Right renal pelvis (tissue), 4 donors: Measurements from ENCODE around the gene ALPP. TPM values are rescaled to one million over a fixed set of nuclear protein-coding genes. Genes with fewer than 3 reads are reported as not detected.
"Not testable (repeated sequence)": the region's sequence is repeated elsewhere in the genome, so short reads cannot be mapped to it uniquely, and the experiment has no call there.

Source experiments
- DNase-seq, 4 donors: peaks; one replicate each; pipeline ENCODE4 v3.0.0-alpha.2; 2013; ENCODE audit warnings: low read depth in 4 of 4, low spot score in 3 of 4, missing footprints in 1 of 4
- polyA plus RNA-seq, 4 donors: library from polyadenylated mRNA; unstranded; fragments of 120-200 nt; gene quantifications; one replicate each; pipeline ENCODE4 v1.2.1, GENCODE V29; 2013; ENCODE audit not compliant: insufficient read length in 4 of 4

The ALPP gene
- polyA plus RNA-seq, 4 donors: not detected

DNA sequence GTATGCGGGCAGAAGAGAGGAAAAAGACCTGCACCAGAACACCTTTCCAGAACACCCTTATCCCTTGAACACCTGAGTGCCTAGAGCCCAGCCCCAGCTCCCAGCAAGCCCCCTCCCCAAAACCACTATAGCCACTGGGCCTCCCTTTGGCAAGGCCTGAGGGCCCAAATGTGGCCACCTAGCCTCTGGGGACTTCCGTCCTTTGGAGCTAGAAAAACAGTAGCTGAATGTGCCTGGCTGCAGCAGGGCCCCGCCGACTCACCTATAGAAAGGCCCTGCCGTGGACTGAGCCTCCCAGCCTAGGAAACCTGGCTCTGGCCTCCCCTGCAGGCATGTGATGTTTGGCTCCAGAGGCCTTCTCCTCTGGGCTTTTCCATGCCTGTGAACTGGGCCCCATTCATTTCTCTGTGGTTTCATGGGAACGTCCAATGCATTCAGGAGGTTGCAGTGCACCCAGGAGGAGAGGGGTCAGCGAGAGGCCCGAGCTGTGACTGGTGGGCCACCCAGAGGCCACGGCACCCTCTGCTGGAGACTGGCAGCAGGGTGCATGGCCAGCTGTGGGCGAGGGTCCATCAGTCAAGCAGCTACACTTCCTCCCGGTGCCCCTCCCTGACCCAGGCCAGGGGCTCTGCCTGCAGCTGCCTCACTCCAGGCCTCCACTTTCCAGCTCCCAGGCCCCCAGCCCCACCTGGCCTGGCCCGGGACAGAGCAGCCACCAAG lies 15.3 kb upstream of the ALPP start:
- DNase-seq: not testable (repeated sequence)

DNA sequence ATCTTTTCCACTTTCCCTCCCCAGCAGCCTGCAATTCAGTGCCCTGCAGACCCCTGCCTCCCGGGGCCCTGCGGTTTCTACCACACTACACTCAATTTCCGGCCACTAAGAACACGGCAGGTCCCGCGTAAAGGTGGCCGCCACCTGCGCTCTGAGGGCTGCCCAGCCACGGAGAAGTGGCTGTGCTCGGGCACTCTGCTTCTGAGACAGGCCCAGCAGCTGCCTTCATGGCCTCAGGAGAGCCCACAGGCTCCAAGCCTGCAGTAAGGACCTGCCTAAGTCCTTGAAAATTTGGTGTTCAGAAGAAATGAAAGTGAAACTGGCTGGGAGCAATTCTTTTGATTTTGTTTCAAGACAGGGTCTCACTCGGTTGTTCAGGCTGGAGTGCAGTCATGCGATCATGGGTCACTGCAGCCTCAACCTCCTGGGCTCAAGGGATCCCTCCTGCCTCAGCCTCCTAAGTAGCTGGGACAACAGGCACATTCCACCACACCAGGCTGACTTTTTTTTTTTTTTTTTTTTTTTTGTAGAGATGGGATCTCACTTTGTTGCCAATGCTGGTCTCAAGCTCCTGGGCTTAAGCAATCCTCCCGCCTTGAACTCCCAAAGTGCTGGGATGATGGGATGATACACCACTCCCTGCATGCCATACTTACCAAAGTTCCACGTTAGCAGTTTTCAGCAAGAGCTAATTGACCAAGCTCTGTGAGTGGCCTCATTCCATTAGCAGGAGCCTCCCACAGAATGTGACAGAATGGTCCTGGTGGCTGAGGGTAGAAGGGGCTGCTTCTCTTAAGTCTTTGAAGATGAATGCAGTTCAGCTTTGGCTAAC lies 14.6 kb upstream of the ALPP start:
- DNase-seq: no peak

DNA sequence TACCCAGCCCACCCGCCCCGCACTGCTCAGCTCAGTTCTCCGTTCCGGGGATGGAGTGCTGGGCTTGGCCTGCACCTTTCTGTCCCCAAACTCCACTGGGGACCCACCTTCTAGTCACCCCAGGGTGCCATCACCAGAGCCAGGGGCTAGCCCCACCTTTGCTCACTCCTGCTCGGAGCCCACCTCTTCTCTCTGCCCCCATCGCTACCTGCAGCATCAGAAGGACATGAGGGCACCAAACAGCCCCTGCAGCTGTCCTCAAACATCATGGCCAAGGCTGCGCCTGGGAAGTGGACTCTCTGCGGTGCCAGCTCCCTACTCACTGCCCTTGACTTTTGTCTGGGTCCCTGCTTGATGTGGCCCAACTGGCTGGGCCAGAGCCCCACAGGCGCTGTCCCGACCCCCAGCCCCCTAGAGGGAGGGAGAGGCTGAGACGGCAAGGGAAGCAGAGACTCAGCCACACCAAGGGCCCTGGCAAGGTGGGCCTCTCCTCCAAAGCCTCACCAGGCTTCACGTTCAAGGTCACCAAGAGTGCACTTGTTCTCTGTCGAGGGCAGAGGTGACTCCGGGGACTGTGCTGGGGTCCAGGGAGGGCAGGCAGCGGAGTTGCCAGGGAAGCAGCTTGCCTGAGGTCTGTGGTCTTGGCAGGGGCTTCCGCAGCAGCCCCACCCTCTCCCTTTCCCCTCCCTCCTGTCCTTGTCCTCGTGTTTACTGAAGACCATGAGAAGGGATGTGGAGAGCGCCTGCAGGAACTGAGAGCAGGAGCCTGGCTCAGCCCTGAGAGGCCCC lies 13.6 kb upstream of the ALPP start:
- not testable (repeated sequence) for DNase-seq

DNA sequence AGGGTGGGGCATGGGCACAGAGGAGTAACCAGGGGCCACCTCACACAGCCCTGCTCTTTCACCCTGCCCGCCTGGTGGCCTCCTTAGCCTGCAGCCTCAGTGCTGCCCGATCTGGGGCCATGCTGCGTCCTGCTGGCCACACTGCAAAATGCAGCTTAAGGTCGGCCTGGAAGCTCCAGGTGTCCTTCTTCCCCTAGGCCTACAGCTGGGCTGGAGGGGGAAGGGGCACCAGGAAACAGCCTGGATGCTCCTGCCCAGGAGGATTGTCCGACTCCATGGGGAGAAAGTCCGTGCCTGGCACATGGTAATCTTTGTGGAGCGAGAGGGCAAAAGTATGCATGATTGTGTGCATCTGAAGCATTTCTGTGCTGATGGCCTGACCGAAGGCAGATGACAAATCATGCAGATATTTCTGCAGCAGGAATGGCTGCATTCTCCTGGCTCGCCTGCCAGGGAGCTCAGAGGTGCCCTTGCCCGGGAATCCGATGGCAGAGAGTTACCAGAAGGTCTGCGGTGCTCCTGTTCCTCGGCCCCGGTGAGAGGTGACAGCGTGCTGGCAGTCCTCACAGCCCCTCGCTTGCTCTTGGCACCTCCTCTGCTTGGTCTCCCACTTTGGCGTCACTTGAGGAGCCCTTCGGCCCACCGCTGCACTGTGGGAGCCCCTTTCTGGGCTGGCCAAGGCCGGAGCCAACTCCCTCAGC lies 12.8 kb upstream of the ALPP start:
- no peak for DNase-seq

DNA sequence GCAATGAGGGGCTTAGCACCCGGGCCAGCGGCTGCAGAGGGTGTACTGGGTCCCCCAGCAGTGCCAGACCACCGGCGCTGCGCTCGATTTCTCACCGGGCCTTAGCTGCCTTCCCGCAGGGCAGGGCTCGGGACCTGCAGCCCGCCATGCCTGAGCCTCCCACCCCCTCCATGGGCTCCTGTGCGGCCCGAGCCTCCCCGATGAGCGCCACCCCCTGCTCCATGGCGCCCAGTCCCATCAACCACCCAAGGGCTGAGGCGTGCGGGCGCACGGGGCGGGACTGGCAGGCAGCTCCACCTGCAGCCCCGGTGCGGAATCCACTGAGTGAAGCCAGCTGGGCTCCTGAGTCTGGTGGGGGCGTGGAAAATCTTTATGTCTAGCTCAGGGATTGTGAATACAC lies 12.1 kb upstream of the ALPP start:
- not testable (repeated sequence) for DNase-seq

DNA sequence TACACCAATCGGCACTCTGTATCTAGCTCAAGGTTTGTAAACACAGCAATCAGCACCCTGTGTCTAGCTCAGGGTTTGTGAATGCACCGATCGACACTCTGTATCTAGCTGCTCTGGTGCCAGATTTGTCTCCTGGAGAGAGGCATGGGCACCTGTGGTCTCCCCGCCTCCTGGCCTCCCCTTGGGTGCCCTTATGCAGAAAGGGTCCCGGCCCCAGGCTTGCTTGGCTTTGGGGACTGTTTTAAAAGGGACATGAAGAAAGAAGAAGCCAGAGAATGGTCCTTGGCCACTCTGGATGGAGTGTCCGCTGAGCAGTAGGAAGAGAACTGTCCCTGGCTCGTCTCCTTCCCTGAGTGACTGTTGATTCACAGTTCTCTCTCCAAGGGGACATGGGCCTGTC lies 11.5 kb upstream of the ALPP start:
- no peak for DNase-seq

DNA sequence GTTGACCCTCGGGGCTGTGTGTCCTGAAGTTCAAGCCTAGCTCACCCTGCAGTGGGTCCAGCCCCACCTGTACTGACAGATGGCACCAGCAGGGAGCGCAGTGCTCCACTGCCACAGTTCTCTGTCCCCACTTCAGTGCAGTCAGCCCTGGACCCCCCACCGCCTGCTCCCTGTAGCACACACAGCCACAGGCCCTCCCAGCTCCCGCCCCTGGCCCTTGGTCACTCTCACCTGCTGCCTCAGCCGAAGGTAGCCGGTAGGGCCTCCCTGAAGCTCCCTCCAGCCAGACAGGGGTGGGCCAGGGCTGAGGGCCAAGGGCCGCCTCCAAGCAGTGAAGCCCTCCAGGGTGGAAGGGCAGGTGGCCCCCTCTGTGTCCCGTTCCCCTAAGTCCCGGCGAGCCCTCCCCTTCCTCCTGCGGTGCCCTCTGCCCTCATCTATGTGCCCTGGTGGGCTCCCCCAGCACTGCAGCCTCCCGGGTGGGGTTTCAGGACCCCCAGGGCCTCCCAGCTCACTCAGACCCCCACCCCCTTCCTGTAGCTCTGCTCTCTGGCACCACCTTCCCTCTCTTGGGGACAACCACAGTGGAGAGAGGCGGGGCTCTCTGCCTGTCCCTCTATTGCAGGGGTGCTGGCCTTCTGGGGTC lies 10.8 kb upstream of the ALPP start:
- DNase-seq: no peak

DNA sequence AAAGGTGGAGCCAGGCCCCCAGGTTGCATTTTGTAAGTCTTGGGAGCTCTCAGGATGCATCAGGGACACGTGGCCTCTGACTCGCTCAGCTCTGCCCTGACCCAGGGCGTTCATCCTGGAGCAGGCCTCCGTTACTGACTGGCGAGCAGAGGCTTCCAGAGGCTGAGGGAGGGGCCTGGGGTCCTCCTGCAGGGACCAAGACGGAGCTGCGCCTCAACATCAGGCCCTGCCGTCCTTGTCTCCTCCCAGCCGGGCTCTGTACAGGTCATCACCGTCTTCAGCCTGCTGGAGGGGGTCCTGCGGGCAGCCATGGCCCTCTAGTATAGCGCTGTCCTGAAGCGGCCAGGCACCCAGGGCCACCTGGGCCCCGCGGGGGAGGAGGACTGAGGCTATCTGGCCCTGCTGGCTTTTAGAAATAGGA lies 10.2 kb upstream of the ALPP start:
- no peak for DNase-seq

DNA sequence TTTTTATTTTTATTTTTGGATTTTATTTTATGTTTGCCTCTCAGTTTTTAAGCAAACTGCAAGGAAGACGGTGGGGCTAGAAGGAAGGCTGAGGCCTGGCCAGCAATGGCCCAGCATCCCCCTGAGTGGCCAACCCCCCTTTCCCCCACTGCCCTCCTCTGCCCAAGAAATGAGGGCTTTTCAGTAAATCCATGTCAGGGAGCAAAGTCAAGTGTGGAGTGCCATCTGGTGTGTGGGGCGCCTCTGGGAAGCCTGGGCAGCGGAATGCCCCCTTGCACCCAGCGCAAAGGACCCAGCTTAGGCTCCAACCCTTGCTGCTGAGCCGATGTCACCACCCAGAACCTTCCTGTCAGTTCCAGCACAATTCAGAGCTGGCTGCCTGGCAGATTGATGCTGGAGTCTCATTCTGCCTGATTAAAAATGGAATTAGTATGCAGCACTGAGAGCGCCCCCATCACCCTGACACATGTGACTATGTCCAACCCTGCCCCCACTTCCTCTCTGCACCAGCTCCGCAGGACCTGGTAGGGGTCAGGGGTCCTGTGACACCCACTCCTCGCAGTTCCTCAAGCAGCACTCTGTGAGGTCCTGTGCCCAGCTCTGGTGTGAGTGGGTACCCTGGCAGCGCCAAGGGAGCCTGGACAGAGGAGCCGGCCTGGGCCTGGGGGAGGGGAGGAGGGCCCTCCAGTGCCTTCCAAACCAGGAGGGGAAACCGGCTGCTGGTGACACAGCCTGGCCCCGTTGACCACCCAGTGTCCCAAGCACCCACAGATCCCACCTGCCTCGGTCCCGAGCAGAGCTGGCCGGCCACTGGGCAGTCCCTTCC lies 9.2 kb upstream of the ALPP start:
- no peak for DNase-seq

DNA sequence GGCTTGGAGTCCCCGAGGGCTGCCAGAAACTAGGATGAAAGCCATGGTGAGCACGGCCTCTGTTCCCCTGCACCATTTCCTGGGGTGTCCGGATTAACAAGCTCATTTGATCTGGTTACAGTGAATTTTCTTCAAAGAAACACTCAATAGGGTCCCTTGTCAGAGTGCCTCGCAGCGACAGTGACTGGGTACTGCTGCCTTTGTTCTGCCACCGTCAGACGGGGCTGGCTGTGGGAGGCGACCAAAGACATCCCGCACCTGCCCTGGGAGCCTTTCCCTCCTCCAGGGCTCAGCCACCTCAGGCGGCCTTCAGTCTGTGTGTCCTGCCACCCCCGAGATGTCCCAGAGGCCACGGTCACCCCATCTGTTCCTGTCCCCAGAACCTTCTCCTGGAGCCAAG lies 8.5 kb upstream of the ALPP start:
- DNase-seq: not testable (repeated sequence)

DNA sequence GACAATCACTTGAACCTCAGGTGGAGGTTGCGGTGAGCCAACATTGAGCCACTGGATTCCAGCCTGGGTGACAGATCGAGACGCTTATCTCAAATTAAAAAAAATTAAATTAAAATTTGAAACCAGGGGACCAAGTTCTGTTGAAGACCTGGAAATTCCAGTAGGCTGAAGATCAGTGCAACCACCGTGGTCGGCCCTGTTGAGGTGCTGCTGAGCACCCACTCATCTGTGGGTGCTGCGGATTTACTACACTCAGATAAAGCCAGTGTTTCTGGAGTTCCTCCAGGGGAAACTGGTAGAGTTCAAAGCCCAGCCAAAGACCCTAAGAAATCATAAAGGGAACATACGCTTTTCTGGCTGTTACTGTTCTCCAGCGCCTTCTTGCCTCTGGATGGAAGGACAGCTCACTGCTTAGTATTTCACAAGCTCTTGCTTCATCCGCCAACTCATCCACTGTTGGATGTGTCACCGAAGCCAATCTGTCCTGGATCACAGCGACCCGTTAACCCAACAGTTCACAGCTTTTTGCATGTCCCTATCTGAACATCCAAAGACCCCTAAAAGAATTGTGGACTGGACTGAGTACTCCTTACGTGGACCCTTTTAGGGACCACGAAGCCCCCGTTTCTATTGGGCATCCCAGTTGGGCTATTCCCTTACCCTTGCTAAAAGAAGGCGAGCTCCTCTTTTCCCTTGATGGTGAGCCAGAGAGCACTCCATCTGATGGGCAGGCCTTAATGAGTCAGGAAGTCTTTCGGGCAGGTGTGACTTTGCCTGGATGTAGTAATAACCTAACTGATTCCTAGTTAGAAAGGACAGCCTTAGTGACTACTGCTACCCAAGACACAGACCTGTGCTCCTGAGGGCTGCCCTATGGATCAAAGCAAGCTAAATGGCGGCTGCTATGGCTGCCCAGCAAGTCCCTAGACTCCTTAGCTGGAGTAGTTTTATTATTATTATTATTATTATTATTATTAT lies 6.0 kb upstream of the ALPP start:
- no peak for DNase-seq

DNA sequence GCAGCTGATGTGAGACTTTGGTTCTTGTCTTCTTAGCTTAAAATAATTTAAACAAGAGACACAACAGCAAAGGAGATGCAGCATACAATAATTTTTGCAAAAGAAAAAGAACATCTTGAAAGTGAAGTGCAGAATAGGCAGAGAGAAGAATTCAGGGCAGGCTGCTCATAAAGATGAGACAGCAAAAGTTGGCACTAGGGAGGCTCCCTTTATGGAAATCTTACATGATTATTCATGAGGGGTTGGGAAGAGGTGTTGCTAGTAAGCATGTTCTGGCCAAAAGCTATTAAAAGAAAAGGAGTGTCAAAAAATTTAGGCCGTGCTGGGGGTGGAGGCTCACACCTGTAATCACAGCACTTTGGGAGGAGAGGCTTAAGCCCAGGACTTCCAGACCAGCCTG lies 4.2 kb upstream of the ALPP start:
- no peak for DNase-seq

DNA sequence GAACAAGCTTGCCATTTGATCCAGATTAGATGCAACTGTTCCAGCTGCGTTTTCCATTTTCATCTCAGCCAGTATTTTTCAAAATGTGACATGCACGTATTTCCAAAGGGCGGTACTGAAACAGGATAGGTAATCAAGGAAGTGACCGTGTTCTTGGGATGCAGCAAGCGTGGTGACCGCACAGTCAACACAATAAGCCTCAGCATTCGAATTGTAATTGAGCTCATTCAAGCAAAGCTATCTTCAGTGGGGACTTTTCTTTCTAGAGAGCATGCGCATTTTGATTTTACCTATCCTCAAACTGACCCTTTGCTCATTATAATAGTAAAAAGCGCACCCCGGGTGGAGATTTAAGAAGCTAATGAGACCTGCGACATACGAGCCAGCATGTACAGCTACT lies 3.4 kb upstream of the ALPP start:
- no peak for DNase-seq

DNA sequence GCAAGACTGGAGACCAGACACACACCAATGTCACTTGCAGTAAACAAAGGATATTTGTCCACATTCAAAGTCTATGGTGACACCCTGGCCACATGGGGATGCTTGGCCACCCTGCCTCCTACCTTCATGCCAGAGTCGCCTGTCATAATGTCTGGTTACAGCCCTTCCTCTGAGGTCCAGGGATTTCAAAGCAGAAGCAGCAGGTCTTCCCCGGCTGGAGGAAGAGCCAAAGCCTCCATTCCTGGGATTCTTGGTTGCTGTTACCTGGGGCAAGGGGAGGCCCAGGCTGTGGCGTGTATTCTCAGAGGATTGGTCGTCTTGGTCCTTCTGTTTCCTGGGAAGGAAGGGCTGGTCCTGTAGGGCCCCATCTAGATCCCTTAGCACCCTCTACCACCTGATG lies 2.3 kb upstream of the ALPP start:
- DNase-seq: no peak

DNA sequence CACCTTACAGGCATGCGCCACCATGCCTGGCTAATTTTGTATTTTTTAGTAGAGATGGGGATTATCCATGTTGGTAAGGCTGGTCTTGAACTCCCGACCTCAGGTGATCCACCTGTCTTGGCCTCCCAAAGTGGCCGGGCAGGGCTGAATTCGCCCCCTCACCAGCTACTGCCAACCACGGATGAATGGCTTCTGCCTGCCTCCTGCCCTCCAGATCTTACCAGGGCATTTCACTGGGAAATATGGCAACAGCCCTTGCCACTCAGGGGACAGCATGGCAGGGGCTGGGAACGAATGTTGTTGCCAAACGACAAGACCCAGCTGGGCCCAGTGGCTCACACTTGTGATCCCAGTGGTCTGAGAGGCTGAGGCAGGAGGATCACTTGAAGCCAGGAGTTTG lies 1.8 kb upstream of the ALPP start:
- no peak for DNase-seq

DNA sequence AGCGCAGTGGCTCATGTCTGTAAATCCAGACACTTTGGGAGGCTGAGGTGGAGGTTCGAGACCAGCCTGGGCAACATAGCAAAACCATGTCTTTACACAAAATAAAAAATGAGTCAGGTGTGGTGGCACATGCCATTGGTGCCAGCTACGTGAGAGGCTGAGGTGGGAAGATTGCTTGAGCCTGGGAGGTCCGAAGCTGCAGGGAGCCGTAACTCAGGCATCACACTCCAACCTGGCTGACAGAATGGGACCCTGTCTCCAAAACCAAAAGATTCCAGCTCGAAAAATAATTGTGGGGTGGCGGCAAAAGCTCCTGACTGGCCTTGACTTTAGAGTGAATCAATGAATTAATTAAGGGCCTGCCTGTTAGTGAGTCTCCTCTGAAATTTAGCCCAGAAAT lies 1.2 kb upstream of the ALPP start:
- DNase-seq: no peak

DNA sequence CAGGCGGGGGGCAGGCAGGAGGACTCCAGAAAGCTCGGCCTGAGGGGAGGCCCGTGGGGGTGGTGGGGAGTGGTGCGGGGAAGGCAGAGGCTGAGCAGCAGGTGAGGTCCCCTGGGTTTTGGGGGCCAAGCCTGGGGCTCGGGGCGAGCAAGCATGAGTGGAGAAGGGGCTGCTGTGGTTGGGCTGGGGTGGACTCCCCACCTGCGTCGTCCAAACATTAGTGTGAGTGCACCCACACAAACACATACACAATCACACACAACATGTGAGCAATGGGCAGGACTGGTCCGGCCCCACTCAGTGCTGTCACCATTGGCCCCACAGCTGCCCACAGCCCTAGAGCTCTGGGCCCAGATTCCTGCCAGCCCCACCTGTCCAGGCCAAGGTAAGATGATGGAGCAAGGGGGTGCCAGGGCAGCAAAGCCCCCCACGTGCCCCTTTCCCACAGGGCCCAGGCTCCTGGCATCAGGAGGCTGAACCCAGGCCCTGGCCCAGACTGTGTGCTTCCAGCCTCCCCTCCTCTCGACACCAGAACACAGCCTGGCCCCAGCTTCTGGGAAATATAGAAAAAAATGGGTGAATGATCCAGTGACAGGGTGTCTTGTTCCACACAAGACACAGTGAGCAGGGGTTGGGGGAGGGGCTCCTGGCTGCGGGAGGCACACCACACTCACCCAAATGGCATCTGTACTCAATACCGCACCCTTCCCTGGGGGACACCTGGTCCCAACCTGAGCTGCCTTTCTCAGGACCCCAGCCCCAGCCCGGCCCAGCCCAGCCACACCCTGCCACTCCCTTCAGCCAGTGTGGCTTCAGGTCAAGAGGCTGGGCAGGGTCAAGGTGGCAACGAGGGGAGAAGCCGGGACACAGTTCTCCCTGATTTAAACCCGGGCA lies 463 bp upstream of the ALPP start:
- no peak for DNase-seq
